ENCODE results near the gene MAEL. TPM values are rescaled to one million over a fixed set of nuclear protein-coding genes. Genes with fewer than 3 reads are reported as not detected.

The MAEL gene
- total RNA-seq, 1 donor from 2014 or later: 0.41 TPM

GRCh38 chr1:167065471-167065870 is 76.4 kb downstream of the MAEL start:
- no peaks in the 10 kb centered on the region for H3K9me3 Mint-ChIP-seq
- H3K4me3 Mint-ChIP-seq: no peak overlapping the region
- peaks cover 17% of the 10 kb centered on the region for H3K27me3 Mint-ChIP-seq
- no peak for TF ChIP-seq CTCF (conservative IDR thresholded peaks at IDR 0.05)
- H3K27ac Mint-ChIP-seq: no peak overlapping the region
- DNase-seq (ENCODE audit: extremely low spot score, unreplicated experiment): no peak
- no peaks in the 10 kb centered on the region for H3K4me1 Mint-ChIP-seq (ENCODE audit: unreplicated experiment)
- no peaks in the 10 kb centered on the region for H3K36me3 Mint-ChIP-seq

GRCh38 chr1:167066333-167067122 is 77.4 kb downstream of the MAEL start:
- TF ChIP-seq CTCF (conservative IDR thresholded peaks at IDR 0.05): peak; percentile 98
- Mint-ChIP-seq H3K27me3 (peaks cover 12% of the 10 kb centered on the region), H3K27ac (no peak overlapping the region), H3K4me1 (ENCODE audit: unreplicated experiment) (no peaks in the 10 kb centered on the region), H3K36me3 (no peaks in the 10 kb centered on the region), H3K4me3 (peak overlapping the region; percentile 78), H3K9me3 (no peaks in the 10 kb centered on the region)
- peak; percentile 90 for DNase-seq (ENCODE audit: extremely low spot score, unreplicated experiment)

GRCh38 chr1:167067904-167068303 is 78.8 kb downstream of the MAEL start:
- no peak overlapping the region for H3K27ac Mint-ChIP-seq
- H3K4me3 Mint-ChIP-seq: no peak overlapping the region
- TF ChIP-seq CTCF (conservative IDR thresholded peaks at IDR 0.05): no peak
- no peaks in the 10 kb centered on the region for H3K36me3 Mint-ChIP-seq
- H3K9me3 Mint-ChIP-seq: no peaks in the 10 kb centered on the region
- peaks cover 12% of the 10 kb centered on the region for H3K27me3 Mint-ChIP-seq
- DNase-seq (ENCODE audit: extremely low spot score, unreplicated experiment): no peak
- no peaks in the 10 kb centered on the region for H3K4me1 Mint-ChIP-seq (ENCODE audit: unreplicated experiment)

- no peak for TF ChIP-seq CTCF (conservative IDR thresholded peaks at IDR 0.05)
- Mint-ChIP-seq H3K4me3 (no peak overlapping the region), H3K9me3 (no peaks in the 10 kb centered on the region), H3K36me3 (no peaks in the 10 kb centered on the region), H3K4me1 (ENCODE audit: unreplicated experiment) (no peaks in the 10 kb centered on the region), H3K27me3 (peaks cover 12% of the 10 kb centered on the region), H3K27ac (no peak overlapping the region)
- DNase-seq (ENCODE audit: extremely low spot score, unreplicated experiment): no peak
These were observed 79.7 kb downstream of the MAEL start for GRCh38 chr1:167068761-167069160.

GRCh38 chr1:167071286-167071685 is 82.2 kb downstream of the MAEL start:
- H3K27me3 Mint-ChIP-seq: peaks cover 21% of the 10 kb centered on the region
- no peaks in the 10 kb centered on the region for H3K9me3 Mint-ChIP-seq
- H3K4me3 Mint-ChIP-seq: no peak overlapping the region
- no peak overlapping the region for H3K27ac Mint-ChIP-seq
- DNase-seq (ENCODE audit: extremely low spot score, unreplicated experiment): no peak
- H3K36me3 Mint-ChIP-seq: no peaks in the 10 kb centered on the region
- no peaks in the 10 kb centered on the region for H3K4me1 Mint-ChIP-seq (ENCODE audit: unreplicated experiment)
- no peak for TF ChIP-seq CTCF (conservative IDR thresholded peaks at IDR 0.05)

Other genes with a start within 250 kb of the MAEL start
- 40.7 and 41.0 TPM in 2 replicates for gene POGK, start 149.8 kb upstream of the MAEL start, total RNA-seq (ENCODE audit: low replicate concordance)
- gene TADA1, start 113.0 kb upstream of the MAEL start, total RNA-seq (ENCODE audit: low replicate concordance): 12.4 and 18.4 TPM in 2 replicates
- gene ILDR2, start 13.7 kb upstream of the MAEL start, total RNA-seq (ENCODE audit: low replicate concordance): 0.24 and 48.7 TPM in 2 replicates
- gene GPA33, start 101.1 kb downstream of the MAEL start, total RNA-seq (ENCODE audit: low replicate concordance): 0.68 and 1.4 TPM in 2 replicates
- not detected in 2 replicates for gene STYXL2, start 104.8 kb downstream of the MAEL start, total RNA-seq (ENCODE audit: low replicate concordance)
- 18.1 and 24.2 TPM in 2 replicates for gene POU2F1, start 231.6 kb downstream of the MAEL start, total RNA-seq (ENCODE audit: low replicate concordance)

All from type B pancreatic cell (in vitro differentiated cells).